ENCODE results near the gene ZNF23. TPM values are rescaled to one million over a fixed set of nuclear protein-coding genes. Genes with fewer than 3 reads are reported as not detected.

The ZNF23 gene
- total RNA-seq, 1 experiment from 2014 or later = 9.6 TPM

- no peak overlapping the region for H3K18ac ChIP-seq (ENCODE audit: insufficient read length, low read depth, low read length)
- no peak overlapping the region for H3K27ac ChIP-seq (ENCODE audit: insufficient read length, low read depth, low read length)
- H3K4ac ChIP-seq (ENCODE audit: low read depth, low read length) = no peak overlapping the region
- no peak overlapping the region for H3K56ac ChIP-seq (ENCODE audit: insufficient read length, low read depth, low read length)
- no peak overlapping the region for H2BK15ac ChIP-seq (ENCODE audit: low read depth, low read length)
- H3K23me2 ChIP-seq (ENCODE audit: insufficient read length, low read depth, low read length, poor library complexity, severe bottlenecking) = peaks cover 3% of the 10 kb centered on the region
- H2BK5ac ChIP-seq (ENCODE audit: insufficient read length, low read length) = no peak overlapping the region
- H3K9me3 Mint-ChIP-seq = peaks cover 11 to 28% of the 10 kb centered on the region in 2 experiments
- H4K8ac ChIP-seq (replicated peaks; ENCODE audit: insufficient read length, low read depth, low read length) = no peak overlapping the region
- peaks cover 7 to 11% of the 10 kb centered on the region in 2 experiments for H3K4me1 Mint-ChIP-seq
- H3K27me3 Mint-ChIP-seq (ENCODE audit: low read depth) = no peaks in the 10 kb centered on the region
- no peak overlapping the region for H3K23ac ChIP-seq (ENCODE audit: insufficient read length, low read depth, low read length)
- H2BK12ac ChIP-seq (ENCODE audit: insufficient read length, low read depth, low read length) = no peak overlapping the region
- H3K9me3 ChIP-seq (ENCODE audit: control insufficient read depth, low read depth, low read length) = peaks cover 1% of the 10 kb centered on the region
- no peak overlapping the region for H2BK120ac ChIP-seq (ENCODE audit: low read depth, low read length, poor library complexity, severe bottlenecking)
- H3K27me3 ChIP-seq (ENCODE audit: insufficient read depth, low read length) = no peaks in the 10 kb centered on the region
- H3K79me1 ChIP-seq (ENCODE audit: insufficient read depth, low read depth, low read length, poor library complexity, severe bottlenecking) = no peaks in the 10 kb centered on the region
- no peaks in the 10 kb centered on the region for H3K4me1 ChIP-seq (ENCODE audit: insufficient read depth, low read length)
- H3K9ac ChIP-seq (ENCODE audit: extremely low read depth, insufficient read length, low read length) = no peak overlapping the region
- H4K20me1 ChIP-seq (ENCODE audit: control insufficient read depth, insufficient read depth, insufficient read length) = no peaks in the 10 kb centered on the region
- peaks cover 43 to 47% (median 45%) of the 10 kb centered on the region in 3 experiments for H3K36me3 Mint-ChIP-seq (ENCODE audit: insufficient read depth in 1 of 3, low read depth in 3 of 3)
- no peak overlapping the region for H4K5ac ChIP-seq (ENCODE audit: insufficient read length, low read depth, low read length)
- WGBS (ENCODE audit: extremely low coverage, insufficient read length, low lambda C conversion rate) = no CpG with 5 or more reads among the region's 4 CpGs
- no peak for TF ChIP-seq CTCF (conservative IDR thresholded peaks at IDR 0.05)
- no peak overlapping the region for H2AFZ ChIP-seq (ENCODE audit: low read length)
- no peak overlapping the region for H3K4me3 Mint-ChIP-seq
- H3K27ac Mint-ChIP-seq = no peak overlapping the region; a peak in 1 of 7 replicates
- no peak overlapping the region for H4K91ac ChIP-seq (ENCODE audit: insufficient read length, low read depth, low read length)
- DNase-seq = no peak
- no peak overlapping the region for H2BK20ac ChIP-seq (ENCODE audit: low read depth, low read length, poor library complexity, severe bottlenecking)
- peaks cover 4% of the 10 kb centered on the region; the same call in 1 of the 2 replicates for H3K79me2 ChIP-seq (ENCODE audit: insufficient read depth, low read length)
- H3K14ac ChIP-seq (ENCODE audit: insufficient read depth, low read length) = no peak overlapping the region
- no peak overlapping the region for H3K4me2 ChIP-seq (ENCODE audit: insufficient read depth, insufficient read length, low read length)
- no peak overlapping the region for H2AK5ac ChIP-seq (ENCODE audit: insufficient read length, low read length)
- H3T11ph ChIP-seq (ENCODE audit: low read length) = no peak overlapping the region
Measured at GRCh38 chr16:71456801-71457200, 5.2 kb downstream of the ZNF23 start.
